Neural progenitor cell (in vitro differentiated cells): Measurements from ENCODE around the gene CDCP1.

Experiments
- CTCF ChIP-seq: fragments of 200-600 bp; sonication (generic); IDR thresholded peaks from 2 replicates; pipeline ENCODE4 v1.5.1; 2017; ENCODE audit warnings: antibody characterized with exemption, mild to moderate bottlenecking
- EZH2phosphoT487 ChIP-seq: fragments of 200-600 bp; sonication (generic); IDR thresholded peaks from 2 replicates; pipeline ENCODE4 v1.6.1; 2017; ENCODE audit warnings: antibody characterized with exemption

GRCh38 chr3:45056608-45057301 is 89.4 kb downstream of the CDCP1 start:
- TF ChIP-seq CTCF (no peak), EZH2phosphoT487 (no peak)
